Neuron (in vitro differentiated cells): ENCODE results near the gene ABCC1.

Experiments used
- H2AFZ ChIP-seq: one replicate; pipeline ENCODE4 v1.6.1; 2013; ENCODE audit warnings: low read depth, mild to moderate bottlenecking, inconsistent platforms, low read length, moderate library complexity
- H3K27me3 ChIP-seq: one replicate; pipeline ENCODE4 v1.6.1; 2013; ENCODE audit warnings: low read length; ENCODE audit not compliant: insufficient read depth
- H3K36me3 ChIP-seq: one replicate; pipeline ENCODE4 v1.6.1; 2013; ENCODE audit warnings: low read length; ENCODE audit not compliant: insufficient read depth
- H3K4me1 ChIP-seq: one replicate; pipeline ENCODE4 v1.6.1; 2013; ENCODE audit warnings: low read length; ENCODE audit not compliant: insufficient read depth
- H3K4me3 ChIP-seq: 2 replicates; pipeline ENCODE4 v1.5.1; 2013; ENCODE audit warnings: mild to moderate bottlenecking, low read length, moderate library complexity
- H3K9me3 ChIP-seq: one replicate; pipeline ENCODE4 v1.6.1; 2013; ENCODE audit warnings: low read length

ABCC1 gene

DNA sequence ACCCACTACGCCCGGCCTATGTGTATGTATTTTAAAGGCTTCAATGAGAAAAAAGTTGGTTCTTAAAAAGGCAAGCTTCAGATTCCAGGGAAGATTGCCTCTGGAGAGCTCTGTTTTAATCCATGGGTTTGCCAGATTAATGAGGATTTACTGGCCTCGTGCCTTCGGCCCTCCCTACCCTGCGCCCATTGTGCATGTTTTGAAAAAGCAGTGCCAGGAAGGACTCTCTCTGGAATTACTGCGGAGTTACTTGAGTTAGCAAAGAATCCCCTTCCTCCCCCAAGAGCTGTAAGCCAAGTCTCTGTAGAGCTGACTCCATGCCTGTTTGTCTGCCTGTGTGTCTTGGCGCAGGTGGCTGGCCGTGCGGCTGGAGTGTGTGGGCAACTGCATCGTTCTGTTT, 175.0 kb downstream of the ABCC1 start:
- H2AFZ ChIP-seq: no peak overlapping the region
- no peak overlapping the region for H3K4me3 ChIP-seq
- H3K36me3 ChIP-seq: peaks cover 12% of the 10 kb centered on the region
- H3K4me1 ChIP-seq: no peaks in the 10 kb centered on the region
- no peaks in the 10 kb centered on the region for H3K27me3 ChIP-seq
- peaks cover 21% of the 10 kb centered on the region for H3K9me3 ChIP-seq

DNA sequence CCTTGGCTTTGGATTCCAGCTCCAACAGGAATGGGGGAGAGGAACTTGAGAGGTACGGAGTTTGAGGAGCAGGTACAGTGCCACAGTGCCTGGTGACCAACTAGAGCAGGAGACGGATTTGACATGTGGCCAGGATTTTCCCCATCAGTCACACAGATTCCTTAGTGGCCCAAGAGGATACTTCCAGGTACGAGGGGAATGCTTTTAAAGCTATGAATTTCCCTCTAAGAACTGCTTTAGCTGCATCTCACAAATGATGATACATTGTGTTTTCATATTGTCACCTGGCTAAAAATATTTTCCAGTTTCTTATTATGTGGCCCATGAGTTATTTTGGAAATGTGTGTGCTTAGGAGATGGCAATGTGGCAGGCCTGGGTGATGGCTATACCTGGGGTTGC, 175.6 kb downstream of the ABCC1 start:
- Histone ChIP-seq H3K36me3 (peaks cover 12% of the 10 kb centered on the region), H3K27me3 (no peaks in the 10 kb centered on the region), H3K4me3 (no peak overlapping the region), H3K9me3 (peaks cover 21% of the 10 kb centered on the region), H3K4me1 (no peaks in the 10 kb centered on the region), H2AFZ (no peak overlapping the region)

DNA sequence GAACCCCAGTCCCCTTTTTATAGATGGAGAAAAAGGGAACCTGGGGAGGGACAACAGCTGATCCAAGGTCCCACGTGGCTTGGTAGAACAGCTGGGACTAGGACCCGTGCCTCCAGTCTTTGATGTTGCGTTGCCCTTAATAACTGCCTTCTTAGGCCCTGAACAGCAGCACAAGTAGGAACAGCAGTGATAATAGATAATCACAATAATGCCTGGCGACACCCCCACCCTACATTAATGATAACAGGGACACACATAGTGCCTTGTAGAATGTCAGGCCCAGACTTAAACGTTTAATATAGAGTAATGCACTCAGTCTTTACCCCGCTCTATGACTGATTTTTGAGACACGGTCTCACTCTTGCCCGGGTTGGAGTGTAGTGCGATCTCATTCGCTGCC, 177.5 kb downstream of the ABCC1 start:
- no peak overlapping the region for H2AFZ ChIP-seq
- peaks cover 11% of the 10 kb centered on the region for H3K36me3 ChIP-seq
- no peaks in the 10 kb centered on the region for H3K4me1 ChIP-seq
- H3K27me3 ChIP-seq: no peaks in the 10 kb centered on the region
- no peak overlapping the region for H3K4me3 ChIP-seq
- peaks cover 16% of the 10 kb centered on the region for H3K9me3 ChIP-seq

DNA sequence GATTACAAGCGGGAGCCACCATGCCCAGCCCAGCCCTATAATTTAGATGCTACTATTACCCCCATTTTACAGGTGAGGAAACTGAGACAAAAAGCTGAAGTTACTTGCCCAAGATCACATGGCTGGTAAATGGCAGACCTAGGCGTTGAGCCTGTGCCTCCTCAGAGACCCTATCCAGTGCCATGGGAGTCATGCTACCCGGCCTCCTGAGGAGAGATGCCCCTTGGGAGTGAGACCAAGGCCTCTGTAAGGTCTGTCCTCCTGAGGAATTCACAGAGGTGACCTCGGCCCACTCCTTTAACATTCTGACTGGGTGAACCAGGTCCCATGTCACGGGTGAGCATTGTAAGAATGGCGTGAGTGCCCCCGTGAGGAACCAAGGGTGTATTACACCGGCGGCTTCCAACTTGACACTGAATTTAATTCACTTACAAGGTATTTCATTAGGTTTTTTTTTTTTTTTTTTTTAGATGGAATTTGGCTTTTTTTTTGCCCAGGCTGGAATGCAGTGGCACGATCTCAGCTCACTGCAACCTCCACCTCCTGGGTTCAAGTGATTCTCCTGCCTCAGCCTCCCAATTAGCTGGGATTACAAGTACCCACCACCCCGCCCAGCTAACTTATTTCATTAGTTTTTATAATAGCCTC, 178.2 kb downstream of the ABCC1 start:
- Histone ChIP-seq H3K36me3 (peaks cover 5% of the 10 kb centered on the region), H2AFZ (no peak overlapping the region), H3K27me3 (no peaks in the 10 kb centered on the region), H3K4me1 (no peaks in the 10 kb centered on the region), H3K9me3 (peaks cover 11% of the 10 kb centered on the region), H3K4me3 (no peak overlapping the region)

DNA sequence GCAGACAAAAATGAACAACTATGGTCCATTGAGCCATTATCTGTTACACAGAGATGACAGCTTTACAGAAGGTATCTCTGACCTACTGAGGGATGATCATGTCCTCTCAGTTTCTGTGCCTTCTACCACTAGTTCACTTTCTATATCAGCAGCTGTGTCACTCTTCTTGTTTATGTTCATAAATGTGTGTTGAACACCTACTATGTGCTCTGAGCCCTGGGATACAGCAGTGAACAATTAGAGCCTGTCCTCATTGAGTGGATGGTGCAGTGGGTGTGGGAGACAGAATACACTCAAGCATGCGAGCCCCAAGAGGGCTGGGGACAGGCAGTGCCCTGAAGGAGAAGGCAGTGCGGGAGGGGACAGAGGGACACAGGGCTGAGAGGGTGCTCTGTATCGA, 181.8 kb downstream of the ABCC1 start:
- peaks cover 1% of the 10 kb centered on the region for H3K36me3 ChIP-seq
- no peak overlapping the region for H3K4me3 ChIP-seq
- H3K9me3 ChIP-seq: no peaks in the 10 kb centered on the region
- H2AFZ ChIP-seq: no peak overlapping the region
- H3K27me3 ChIP-seq: no peaks in the 10 kb centered on the region
- no peaks in the 10 kb centered on the region for H3K4me1 ChIP-seq

DNA sequence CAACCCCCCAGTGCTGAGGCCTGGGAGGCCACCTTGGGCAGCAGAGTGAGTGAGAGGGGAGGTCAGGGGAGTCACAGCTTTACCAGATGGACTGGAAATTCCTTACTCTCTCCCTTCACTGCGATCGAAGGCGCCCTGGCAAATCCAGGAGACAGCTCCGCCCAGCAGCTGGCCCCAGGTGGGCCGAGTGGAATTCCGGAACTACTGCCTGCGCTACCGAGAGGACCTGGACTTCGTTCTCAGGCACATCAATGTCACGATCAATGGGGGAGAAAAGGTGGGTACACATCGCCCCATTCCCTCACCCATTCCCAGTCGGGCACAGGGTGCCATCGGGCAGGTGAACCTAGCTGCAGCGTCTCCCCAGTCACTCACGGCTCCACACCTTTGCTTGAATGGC, 182.2 kb downstream of the ABCC1 start:
- no peaks in the 10 kb centered on the region for H3K9me3 ChIP-seq
- H3K36me3 ChIP-seq: peaks cover 6% of the 10 kb centered on the region
- H3K4me3 ChIP-seq: no peak overlapping the region
- no peaks in the 10 kb centered on the region for H3K27me3 ChIP-seq
- H3K4me1 ChIP-seq: no peaks in the 10 kb centered on the region
- H2AFZ ChIP-seq: no peak overlapping the region

DNA sequence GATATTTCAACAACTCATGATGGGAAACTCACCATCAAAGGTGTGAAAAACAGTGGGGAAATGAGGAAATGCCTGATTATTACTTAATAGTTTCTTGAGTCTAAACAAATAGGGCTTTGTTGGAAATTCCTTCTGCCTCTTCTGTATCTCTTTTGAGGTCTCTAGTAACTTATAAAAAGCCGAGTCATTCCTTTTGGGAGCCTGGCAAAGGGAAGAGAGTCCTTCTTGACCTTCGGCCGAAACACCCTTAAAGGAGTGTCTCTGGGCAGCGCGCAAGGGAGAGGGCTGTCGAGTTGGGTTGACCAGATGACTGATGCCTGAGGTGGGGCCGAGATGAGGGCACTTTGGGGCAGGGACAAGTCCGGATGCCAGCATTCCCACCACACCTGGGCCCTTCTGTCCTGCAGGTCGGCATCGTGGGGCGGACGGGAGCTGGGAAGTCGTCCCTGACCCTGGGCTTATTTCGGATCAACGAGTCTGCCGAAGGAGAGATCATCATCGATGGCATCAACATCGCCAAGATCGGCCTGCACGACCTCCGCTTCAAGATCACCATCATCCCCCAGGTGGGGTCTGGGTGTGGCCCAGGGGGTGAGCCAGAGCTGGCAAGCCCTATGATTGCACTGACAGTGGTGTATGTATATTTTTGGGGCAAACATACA, 184.7 kb downstream of the ABCC1 start:
- no peak overlapping the region for H3K4me3 ChIP-seq
- no peaks in the 10 kb centered on the region for H3K4me1 ChIP-seq
- no peaks in the 10 kb centered on the region for H3K27me3 ChIP-seq
- peaks cover 12% of the 10 kb centered on the region for H3K36me3 ChIP-seq
- no peak overlapping the region for H2AFZ ChIP-seq
- no peaks in the 10 kb centered on the region for H3K9me3 ChIP-seq

DNA sequence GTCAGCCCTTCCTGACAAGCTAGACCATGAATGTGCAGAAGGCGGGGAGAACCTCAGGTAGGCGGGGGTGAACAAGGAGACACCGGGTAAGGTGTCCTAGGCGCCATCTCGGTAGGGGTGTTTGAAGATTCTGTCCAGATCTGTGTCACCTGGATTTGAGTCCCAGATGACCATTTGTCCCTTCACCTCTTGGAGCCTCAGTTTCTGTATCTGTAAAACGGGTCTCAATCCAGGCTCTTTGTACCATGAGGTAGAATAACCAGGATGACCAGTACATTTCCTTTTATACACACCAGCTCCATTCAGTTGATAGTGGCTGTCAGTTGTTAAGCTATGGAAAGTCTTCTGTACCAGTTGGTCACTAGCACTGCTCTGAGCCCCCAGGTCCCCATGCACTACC, 187.2 kb downstream of the ABCC1 start:
- Histone ChIP-seq H3K27me3 (no peaks in the 10 kb centered on the region), H3K9me3 (no peaks in the 10 kb centered on the region), H3K36me3 (peaks cover 12% of the 10 kb centered on the region), H3K4me3 (no peak overlapping the region), H3K4me1 (no peaks in the 10 kb centered on the region), H2AFZ (no peak overlapping the region)

DNA sequence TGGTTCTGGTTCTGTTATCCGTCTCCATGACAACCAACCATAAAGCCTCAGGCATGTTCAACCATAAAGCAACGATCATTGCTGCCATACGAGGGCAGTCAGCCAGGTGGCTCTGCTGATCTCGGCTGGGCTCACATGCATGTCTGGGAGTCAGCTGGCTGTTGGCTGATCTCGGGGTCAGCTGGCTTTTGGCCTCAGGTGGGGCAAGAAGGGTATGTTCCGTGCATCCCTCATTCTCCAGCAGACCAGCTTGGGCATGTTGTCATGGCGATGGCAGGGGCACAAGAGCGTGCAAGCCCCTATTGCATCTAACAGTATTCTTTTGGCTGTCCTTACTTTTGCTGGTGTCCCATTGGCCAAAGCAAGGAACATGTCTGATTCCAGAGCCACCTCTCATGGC, 187.7 kb downstream of the ABCC1 start:
- no peak overlapping the region for H2AFZ ChIP-seq
- H3K4me3 ChIP-seq: no peak overlapping the region
- H3K9me3 ChIP-seq: no peaks in the 10 kb centered on the region
- peaks cover 12% of the 10 kb centered on the region for H3K36me3 ChIP-seq
- H3K4me1 ChIP-seq: no peaks in the 10 kb centered on the region
- H3K27me3 ChIP-seq: no peaks in the 10 kb centered on the region

DNA sequence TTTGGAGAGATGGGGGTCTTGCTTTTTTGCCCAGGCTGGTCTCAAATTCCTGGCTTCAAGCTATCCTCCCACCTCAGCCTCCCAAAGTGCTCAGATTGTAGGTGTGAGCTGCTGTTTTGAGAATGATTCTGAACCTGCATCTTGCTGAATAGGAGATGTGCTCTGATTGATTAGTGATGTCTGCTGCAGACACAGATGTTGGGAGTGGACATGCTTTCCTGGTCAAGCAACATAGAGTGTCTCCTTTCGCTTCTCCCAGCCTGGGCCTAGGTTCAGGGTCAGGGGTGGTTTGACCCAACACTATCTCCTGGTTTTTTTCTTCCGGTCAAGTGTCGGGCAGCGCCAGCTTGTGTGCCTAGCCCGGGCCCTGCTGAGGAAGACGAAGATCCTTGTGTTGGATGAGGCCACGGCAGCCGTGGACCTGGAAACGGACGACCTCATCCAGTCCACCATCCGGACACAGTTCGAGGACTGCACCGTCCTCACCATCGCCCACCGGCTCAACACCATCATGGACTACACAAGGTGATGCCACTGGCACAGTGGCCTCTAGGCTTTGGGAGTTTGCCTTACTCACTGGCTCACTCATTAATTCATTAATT, 188.7 kb downstream of the ABCC1 start:
- H3K4me3 ChIP-seq: no peak overlapping the region
- H3K4me1 ChIP-seq: no peaks in the 10 kb centered on the region
- H3K27me3 ChIP-seq: no peaks in the 10 kb centered on the region
- H3K36me3 ChIP-seq: peaks cover 12% of the 10 kb centered on the region
- no peak overlapping the region for H2AFZ ChIP-seq
- H3K9me3 ChIP-seq: no peaks in the 10 kb centered on the region

DNA sequence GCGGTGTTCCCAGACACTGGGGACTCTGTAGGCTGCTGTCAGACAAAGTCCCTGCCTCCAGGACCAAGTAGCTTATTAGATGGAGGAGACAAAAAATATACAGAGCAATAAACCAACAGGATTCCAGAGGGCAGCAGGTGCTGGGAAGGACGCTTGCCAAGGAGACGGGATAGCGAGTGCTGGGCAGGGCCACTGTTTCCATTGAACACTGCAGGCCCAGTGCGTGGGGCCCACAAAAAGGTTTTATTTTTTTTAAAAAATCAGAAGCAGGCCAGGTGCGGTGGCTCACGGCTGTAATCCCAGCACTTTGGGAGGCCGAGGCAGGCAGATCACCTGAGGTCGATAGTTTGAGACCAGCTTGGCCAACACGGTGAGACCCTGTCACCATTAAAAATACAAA, 189.6 kb downstream of the ABCC1 start:
- Histone ChIP-seq H3K4me3 (no peak overlapping the region), H3K36me3 (peaks cover 12% of the 10 kb centered on the region), H2AFZ (no peak overlapping the region), H3K9me3 (no peaks in the 10 kb centered on the region), H3K4me1 (no peaks in the 10 kb centered on the region), H3K27me3 (no peaks in the 10 kb centered on the region)

DNA sequence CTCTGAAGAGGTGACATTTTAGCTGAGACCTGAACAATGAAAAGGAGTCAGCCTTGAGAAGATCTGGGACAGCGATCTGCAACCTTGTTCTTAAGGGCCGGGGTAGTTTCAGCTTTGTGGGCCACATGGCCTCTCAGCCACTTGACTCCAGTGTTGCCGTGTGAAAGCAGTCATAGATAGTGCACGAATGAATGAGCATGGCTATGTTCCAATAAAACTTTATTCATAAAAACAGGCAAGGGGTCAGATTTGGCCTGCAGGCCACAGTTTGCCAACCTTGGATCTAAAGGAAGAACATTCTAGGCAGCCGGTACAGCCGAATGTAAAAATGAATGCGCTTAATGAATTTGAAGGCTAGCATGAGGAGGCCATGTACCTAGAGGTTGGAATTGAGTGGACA, 190.4 kb downstream of the ABCC1 start:
- Histone ChIP-seq H2AFZ (no peak overlapping the region), H3K4me3 (no peak overlapping the region), H3K27me3 (no peaks in the 10 kb centered on the region), H3K9me3 (no peaks in the 10 kb centered on the region), H3K4me1 (no peaks in the 10 kb centered on the region), H3K36me3 (peaks cover 12% of the 10 kb centered on the region)

DNA sequence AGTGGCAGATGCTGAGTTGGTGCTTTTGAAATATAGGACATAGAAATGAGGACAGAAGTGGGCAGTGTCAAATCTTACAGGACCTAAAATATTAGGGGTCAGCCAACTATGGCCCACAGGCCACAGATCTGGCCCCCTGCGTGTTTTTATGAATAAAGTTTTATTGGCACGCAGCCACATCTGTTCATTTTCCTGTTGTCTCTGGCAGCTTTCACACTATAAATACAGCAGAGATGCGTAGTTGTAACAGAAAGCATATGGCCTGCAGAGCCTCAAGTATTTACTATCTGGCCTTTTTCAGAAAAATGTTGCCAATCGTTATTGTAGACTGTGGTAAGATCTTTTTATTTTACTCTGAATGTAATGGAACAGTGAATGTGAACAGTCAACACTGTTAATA, 191.1 kb downstream of the ABCC1 start:
- Histone ChIP-seq H3K4me1 (no peaks in the 10 kb centered on the region), H3K27me3 (no peaks in the 10 kb centered on the region), H2AFZ (no peak overlapping the region), H3K4me3 (no peak overlapping the region), H3K9me3 (no peaks in the 10 kb centered on the region), H3K36me3 (peaks cover 12% of the 10 kb centered on the region)
